Measurements from ENCODE around the gene GTF2A1. TPM values are rescaled to one million over a fixed set of nuclear protein-coding genes. Genes with fewer than 3 reads are reported as not detected.

The GTF2A1 gene
- total RNA-seq, 3 donors from 2014 or later, result 24.2 to 31.0 (median 29.5) TPM

DNA sequence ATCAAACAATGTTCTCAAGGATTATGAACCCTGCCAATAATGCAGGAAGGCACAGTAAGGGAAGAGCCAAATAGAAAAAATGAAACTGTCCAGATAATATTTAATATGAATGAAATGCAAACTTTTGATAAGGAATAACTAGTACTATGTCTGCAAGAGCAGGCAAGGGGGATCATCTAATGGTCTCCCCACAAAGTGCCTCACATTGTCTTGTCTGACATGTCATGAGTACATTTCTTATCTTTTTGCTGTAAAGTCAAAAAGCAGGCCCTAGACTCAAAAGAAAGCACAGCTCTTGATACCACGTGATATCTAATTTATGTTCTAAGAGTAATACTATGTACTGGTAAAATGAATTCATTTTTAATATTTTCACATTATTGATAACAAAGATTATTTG, 43.9 kb upstream of the GTF2A1 start:
- TF ChIP-seq, protein P1, sequence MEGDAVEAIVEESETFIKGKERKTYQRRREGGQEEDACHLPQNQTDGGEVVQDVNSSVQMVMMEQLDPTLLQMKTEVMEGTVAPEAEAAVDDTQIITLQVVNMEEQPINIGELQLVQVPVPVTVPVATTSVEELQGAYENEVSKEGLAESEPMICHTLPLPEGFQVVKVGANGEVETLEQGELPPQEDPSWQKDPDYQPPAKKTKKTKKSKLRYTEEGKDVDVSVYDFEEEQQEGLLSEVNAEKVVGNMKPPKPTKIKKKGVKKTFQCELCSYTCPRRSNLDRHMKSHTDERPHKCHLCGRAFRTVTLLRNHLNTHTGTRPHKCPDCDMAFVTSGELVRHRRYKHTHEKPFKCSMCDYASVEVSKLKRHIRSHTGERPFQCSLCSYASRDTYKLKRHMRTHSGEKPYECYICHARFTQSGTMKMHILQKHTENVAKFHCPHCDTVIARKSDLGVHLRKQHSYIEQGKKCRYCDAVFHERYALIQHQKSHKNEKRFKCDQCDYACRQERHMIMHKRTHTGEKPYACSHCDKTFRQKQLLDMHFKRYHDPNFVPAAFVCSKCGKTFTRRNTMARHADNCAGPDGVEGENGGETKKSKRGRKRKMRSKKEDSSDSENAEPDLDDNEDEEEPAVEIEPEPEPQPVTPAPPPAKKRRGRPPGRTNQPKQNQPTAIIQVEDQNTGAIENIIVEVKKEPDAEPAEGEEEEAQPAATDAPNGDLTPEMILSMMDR (IDR thresholded peaks at IDR 0.05), result no peak
- no peaks in the 10 kb centered on the region for H3K4me1 ChIP-seq (ENCODE audit: low read depth)
- intact Hi-C loops (cut with DNase I, micrococcal nuclease), result loop anchor here in 1 of 2 donors (5.0 kb wide), 1 partner anchor 188 kb away; no protein-coding TSS in a partner anchor
- H3K36me3 ChIP-seq (ENCODE audit: low read depth), result no peaks in the 10 kb centered on the region
- no peak overlapping the region for H3K4me3 ChIP-seq
- H3K9me3 ChIP-seq, result no peaks in the 10 kb centered on the region
- no peak for DNase-seq
- ATAC-seq, result no peak

DNA sequence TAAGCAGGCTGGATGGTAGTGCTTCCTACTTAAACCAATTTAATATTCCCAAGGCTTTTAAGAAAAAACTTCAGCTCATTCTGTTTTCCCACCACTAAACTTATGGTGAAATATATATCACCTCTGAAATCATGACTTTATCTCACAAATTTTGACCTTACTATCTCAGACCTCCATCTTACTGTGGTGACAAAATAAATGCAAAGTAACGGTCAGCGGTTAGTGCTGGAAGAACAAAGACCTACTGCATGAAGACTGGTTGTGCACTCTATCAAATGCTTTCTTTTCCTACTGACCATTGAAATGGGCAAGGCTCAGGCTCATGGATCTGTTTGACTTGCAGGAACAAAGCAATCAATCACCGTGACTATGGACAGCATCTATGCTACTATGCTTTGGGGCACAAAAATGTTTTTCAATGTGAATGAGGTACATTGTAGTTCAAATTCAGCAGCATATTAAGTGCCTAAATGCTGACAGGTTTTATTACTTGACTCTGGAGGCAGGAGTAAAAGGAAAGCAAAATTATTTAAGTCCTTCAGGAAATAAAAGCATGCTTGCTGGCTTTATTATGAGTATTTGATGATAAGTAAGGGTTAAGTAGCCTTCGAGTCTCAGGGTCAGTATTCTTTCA, 43.1 kb upstream of the GTF2A1 start:
- H3K36me3 ChIP-seq (ENCODE audit: low read depth), result no peaks in the 10 kb centered on the region
- H3K4me3 ChIP-seq, result no peak overlapping the region
- intact Hi-C loops (cut with DNase I, micrococcal nuclease), result no loop called here
- ATAC-seq, result no peak
- DNase-seq, result no peak
- H3K9me3 ChIP-seq, result no peaks in the 10 kb centered on the region
- no peaks in the 10 kb centered on the region for H3K4me1 ChIP-seq (ENCODE audit: low read depth)
- TF ChIP-seq, protein P1 (IDR thresholded peaks at IDR 0.05), result no peak

DNA sequence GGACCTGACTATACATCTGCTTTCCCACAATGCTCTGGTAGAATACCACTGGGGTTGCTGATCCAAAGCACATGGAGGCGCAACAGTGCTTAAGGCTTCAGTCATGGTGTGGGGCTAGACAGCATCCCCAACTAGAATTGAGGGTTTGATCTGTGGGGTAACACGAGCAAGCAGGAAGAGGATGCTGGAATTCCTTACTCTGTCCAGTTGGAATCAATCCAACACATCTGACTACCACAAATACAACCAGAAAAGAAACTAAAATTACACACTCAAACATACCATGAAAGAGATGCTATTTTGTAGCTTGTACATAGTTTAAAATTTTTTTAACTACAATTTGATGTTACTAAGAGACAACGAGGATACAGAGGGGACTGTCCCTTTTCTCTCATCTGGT, 40.4 kb upstream of the GTF2A1 start:
- Histone ChIP-seq H3K4me1 (ENCODE audit: low read depth) (no peaks in the 10 kb centered on the region), H3K4me3 (no peak overlapping the region), H3K36me3 (ENCODE audit: low read depth) (no peaks in the 10 kb centered on the region), H3K9me3 (no peaks in the 10 kb centered on the region)
- TF ChIP-seq, protein P1 (IDR thresholded peaks at IDR 0.05), result no peak
- no peak for ATAC-seq
- no peak for DNase-seq
- intact Hi-C loops (cut with DNase I, micrococcal nuclease), result no loop called here

DNA sequence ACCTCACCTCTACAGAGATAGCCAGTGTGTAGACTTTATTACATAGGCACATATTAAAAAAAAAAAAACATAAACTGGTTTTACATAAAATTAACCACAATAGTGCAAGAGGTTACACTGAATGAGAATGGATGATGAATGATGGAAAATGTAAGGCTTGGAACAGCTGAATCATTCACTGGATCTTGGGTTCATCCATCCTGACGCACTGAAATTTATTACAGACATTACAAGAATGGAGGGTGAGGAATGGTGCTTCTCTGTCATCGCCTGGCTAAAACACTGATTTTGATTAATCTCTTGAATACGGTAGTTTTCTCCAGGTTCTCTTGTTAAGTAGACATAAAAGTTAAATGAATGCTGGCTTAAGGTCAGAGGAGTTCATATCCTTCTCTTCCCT, 40.0 kb upstream of the GTF2A1 start:
- H3K9me3 ChIP-seq, result no peaks in the 10 kb centered on the region
- no peak for DNase-seq
- no peaks in the 10 kb centered on the region for H3K36me3 ChIP-seq (ENCODE audit: low read depth)
- no peak for ATAC-seq
- no peaks in the 10 kb centered on the region for H3K4me1 ChIP-seq (ENCODE audit: low read depth)
- TF ChIP-seq, protein P1 (IDR thresholded peaks at IDR 0.05), result no peak
- intact Hi-C loops (cut with DNase I, micrococcal nuclease), result no loop called here
- no peak overlapping the region for H3K4me3 ChIP-seq

DNA sequence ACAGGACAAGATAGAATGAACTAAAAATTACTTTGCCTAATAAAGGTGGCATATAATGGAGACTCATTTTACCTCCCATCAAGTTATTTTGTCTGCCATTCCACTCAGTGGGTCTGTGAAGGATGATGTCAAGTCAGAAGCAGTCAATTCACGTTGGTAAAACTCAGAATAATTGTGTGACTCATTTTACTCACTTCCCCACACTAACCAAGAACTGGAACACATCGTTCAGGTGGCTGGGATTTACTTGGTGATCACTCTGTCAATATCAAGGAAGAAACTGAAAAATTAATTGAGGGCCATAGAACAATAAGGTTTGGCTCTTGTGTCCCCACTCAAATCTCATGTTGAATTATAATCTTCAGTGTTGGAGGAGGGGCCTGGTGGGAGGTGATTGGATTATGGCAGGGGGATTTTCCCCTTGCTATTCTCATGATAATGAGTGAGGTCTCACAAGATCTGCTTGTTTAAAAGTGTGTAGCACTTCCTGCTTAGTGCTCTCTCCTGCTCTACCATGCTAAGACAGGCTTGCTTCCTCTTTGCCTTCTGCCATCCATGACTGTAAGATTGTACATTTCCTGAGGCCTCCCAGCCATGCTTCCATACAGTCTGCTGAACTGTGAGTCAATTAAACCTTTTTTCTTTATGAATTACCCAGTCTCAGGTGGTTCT, 35.7 kb upstream of the GTF2A1 start:
- TF ChIP-seq, protein P1 (IDR thresholded peaks at IDR 0.05), result no peak
- no peaks in the 10 kb centered on the region for H3K9me3 ChIP-seq
- intact Hi-C loops (cut with DNase I, micrococcal nuclease), result no loop called here

More for the DNA sequence above, 35.7 kb upstream of the GTF2A1 start:
- Histone ChIP-seq H3K36me3 (ENCODE audit: low read depth) (no peaks in the 10 kb centered on the region), H3K4me1 (ENCODE audit: low read depth) (no peaks in the 10 kb centered on the region), H3K4me3 (no peak overlapping the region)
- no peak for ATAC-seq
- no peak for DNase-seq
